ENCODE measurements around the gene ATL2.

DNA sequence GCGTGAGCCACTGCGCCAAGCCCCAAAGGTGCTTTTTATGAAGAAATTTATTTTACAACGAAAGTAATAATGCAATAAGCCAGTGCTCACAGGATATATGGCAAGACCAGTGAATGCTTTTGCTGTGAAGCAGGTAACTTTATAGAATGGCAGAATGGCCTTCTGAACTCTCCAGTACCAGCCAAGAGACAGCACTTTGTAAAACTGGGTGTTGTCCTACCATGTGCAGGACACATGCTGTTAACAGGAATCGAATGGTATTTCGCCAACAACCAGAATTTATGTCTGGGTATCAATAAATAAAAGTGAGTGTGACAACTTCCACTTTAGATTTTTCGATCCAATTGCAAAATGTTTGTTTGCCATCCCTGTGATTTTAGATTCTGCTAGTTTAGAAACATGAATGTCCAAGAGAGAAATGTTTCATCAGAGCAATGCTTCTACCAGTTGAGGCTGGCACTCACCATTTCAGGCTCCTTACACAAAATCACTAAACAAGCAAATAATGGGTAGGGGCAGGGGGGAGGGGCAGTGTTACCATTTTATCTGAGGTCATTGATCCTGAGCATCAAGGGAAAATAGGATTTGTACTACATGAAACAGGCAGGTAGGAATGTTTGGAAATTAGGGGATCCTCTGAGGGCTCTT lies 95.9 kb downstream of the ATL2 start:
- TF ChIP-seq, protein P1, sequence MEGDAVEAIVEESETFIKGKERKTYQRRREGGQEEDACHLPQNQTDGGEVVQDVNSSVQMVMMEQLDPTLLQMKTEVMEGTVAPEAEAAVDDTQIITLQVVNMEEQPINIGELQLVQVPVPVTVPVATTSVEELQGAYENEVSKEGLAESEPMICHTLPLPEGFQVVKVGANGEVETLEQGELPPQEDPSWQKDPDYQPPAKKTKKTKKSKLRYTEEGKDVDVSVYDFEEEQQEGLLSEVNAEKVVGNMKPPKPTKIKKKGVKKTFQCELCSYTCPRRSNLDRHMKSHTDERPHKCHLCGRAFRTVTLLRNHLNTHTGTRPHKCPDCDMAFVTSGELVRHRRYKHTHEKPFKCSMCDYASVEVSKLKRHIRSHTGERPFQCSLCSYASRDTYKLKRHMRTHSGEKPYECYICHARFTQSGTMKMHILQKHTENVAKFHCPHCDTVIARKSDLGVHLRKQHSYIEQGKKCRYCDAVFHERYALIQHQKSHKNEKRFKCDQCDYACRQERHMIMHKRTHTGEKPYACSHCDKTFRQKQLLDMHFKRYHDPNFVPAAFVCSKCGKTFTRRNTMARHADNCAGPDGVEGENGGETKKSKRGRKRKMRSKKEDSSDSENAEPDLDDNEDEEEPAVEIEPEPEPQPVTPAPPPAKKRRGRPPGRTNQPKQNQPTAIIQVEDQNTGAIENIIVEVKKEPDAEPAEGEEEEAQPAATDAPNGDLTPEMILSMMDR (IDR thresholded peaks at IDR 0.05): no peak
- TF ChIP-seq POLR2A (IDR thresholded peaks at IDR 0.05): no peak
